HepG2 (cell line): ENCODE measurements around the gene C9orf43. TPM values are rescaled to one million over a fixed set of nuclear protein-coding genes. Genes with fewer than 3 reads are reported as not detected.

Source experiments
- FOSL2 ChIP-seq: sonication (generic); formaldehyde crosslinking; IDR thresholded peaks from 2 replicates; pipeline ENCODE4 v1.4.0; 2020; ENCODE audit warnings: missing genetic modification reagents
- HDAC1 ChIP-seq: sonication (generic); formaldehyde crosslinking; IDR thresholded peaks from 2 replicates; pipeline ENCODE4 v1.5.1; 2020; ENCODE audit warnings: mild to moderate bottlenecking, missing genetic modification reagents
- NFE2L2 ChIP-seq: fragments of 150-350 bp; IDR thresholded peaks from 2 replicates; pipeline ENCODE4 v1.6.1; 2014; ENCODE audit warnings: low read length
- PRDM4 ChIP-seq: sonication (generic); formaldehyde crosslinking; IDR thresholded peaks from 2 replicates; pipeline ENCODE4 v1.9.0; 2021; ENCODE audit warnings: missing genetic modification reagents, borderline replicate concordance
- RBM39 ChIP-seq: fragments of 200-400 bp; formaldehyde crosslinking; IDR thresholded peaks from one replicate; pipeline ENCODE4 v1.6.1; 2018; ENCODE audit warnings: antibody characterized with exemption, mild to moderate bottlenecking, low read depth, low read length; ENCODE audit not compliant: poor library complexity, severe bottlenecking
- RNF2 ChIP-seq: fragments of 450-650 bp; conservative IDR thresholded peaks from 2 replicates; pipeline ENCODE4 v1.6.1; 2016; ENCODE audit warnings: low read depth
- TCF12 ChIP-seq, 2 experiments: fragments of 450-650 bp in 1 of 2; sonication (generic) in 1 of 2; formaldehyde crosslinking in 1 of 2; IDR thresholded peaks; 2 replicates each; pipeline versions ENCODE4 v1.6.1 to v1.8.0; 2017 to 2022; ENCODE audit warnings: antibody characterized with exemption in 1 of 2, mild to moderate bottlenecking in 1 of 2, missing genetic modification reagents in 1 of 2, moderate library complexity in 1 of 2
- ZNF12 ChIP-seq: sonication (generic); formaldehyde crosslinking; IDR thresholded peaks from 2 replicates; pipeline ENCODE4 v1.5.0; 2020; ENCODE audit warnings: missing genetic modification reagents
- ZNF800 ChIP-seq: sonication (generic); formaldehyde crosslinking; IDR thresholded peaks from 2 replicates; pipeline ENCODE4 v1.4.0; 2020; ENCODE audit warnings: missing genetic modification reagents
- polyA plus RNA-seq, 8 experiments: library from polyadenylated mRNA; depleted of rRNA in 3 of 8; stranded (reverse) in 7 of 8; unstranded in 1 of 8; fragments of >200 nt; fragmentation: Illumina TruSeq in 4 of 8; extraction: Trizol in 4 of 8; gene quantifications; 2 replicates each; pipeline versions ENCODE4 v1.2.1 to v1.2.3, GENCODE V29; 2011 to 2016; ENCODE audit warnings: low read depth in 4 of 8, missing spikeins in 1 of 8, mixed read lengths in 1 of 8; ENCODE audit not compliant: insufficient read depth in 1 of 8
- total RNA-seq, 5 experiments: library from RNA; depleted of rRNA; stranded (reverse); fragments of >200 nt; fragmentation: Illumina TruSeq; extraction: Trizol; gene quantifications; 2 replicates each; pipeline ENCODE4 v1.2.3, GENCODE V29; 2016; ENCODE audit warnings: low read depth in 1 of 5
- TF ChIP-seq, protein P1 (sequence below): sonication (generic); formaldehyde crosslinking; IDR thresholded peaks from 2 replicates; pipeline ENCODE4 v1.4.0; 2020; ENCODE audit warnings: missing genetic modification reagents
- TF ChIP-seq, protein P2 (sequence below): sonication (generic); formaldehyde crosslinking; IDR thresholded peaks from 2 replicates; pipeline ENCODE4 v1.8.0; 2022; ENCODE audit warnings: mild to moderate bottlenecking, missing genetic modification reagents, borderline replicate concordance
- TF ChIP-seq, protein P3 (sequence below): IDR thresholded peaks from 2 replicates; pipeline ENCODE4 v1.6.1; 2016; ENCODE audit warnings: low read depth, control low read depth
- TF ChIP-seq, protein P4 (sequence below): sonication (generic); formaldehyde crosslinking; IDR thresholded peaks from 2 replicates; pipeline ENCODE4 v1.5.1; 2020; ENCODE audit warnings: missing genetic modification reagents, mild to moderate bottlenecking, borderline replicate concordance
- TF ChIP-seq, protein P5 (sequence below): sonication (generic); formaldehyde crosslinking; IDR thresholded peaks from 2 replicates; pipeline ENCODE4 v1.9.0; 2022; ENCODE audit warnings: low read depth, missing genetic modification reagents

Gene C9orf43
- total and polyA plus RNA-seq, 2 of the 13 experiments (the other 11 are each of a cell fraction or from before 2014, with no cell fraction given), result 0.24 to 0.31 TPM

GRCh38 chr9:113387560-113388230, 22.9 kb upstream of the C9orf43 start (continued):
- TF ChIP-seq, protein P1, sequence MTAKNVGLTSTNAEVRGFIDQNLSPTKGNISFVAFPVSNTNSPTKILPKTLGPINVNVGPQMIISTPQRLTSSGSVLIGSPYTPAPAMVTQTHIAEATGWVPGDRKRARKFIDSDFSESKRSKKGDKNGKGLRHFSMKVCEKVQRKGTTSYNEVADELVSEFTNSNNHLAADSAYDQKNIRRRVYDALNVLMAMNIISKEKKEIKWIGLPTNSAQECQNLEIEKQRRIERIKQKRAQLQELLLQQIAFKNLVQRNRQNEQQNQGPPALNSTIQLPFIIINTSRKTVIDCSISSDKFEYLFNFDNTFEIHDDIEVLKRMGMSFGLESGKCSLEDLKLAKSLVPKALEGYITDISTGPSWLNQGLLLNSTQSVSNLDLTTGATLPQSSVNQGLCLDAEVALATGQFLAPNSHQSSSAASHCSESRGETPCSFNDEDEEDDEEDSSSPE, result peak; percentile 30; the same call in 1 of the 2 replicates
- TF ChIP-seq, protein P2, sequence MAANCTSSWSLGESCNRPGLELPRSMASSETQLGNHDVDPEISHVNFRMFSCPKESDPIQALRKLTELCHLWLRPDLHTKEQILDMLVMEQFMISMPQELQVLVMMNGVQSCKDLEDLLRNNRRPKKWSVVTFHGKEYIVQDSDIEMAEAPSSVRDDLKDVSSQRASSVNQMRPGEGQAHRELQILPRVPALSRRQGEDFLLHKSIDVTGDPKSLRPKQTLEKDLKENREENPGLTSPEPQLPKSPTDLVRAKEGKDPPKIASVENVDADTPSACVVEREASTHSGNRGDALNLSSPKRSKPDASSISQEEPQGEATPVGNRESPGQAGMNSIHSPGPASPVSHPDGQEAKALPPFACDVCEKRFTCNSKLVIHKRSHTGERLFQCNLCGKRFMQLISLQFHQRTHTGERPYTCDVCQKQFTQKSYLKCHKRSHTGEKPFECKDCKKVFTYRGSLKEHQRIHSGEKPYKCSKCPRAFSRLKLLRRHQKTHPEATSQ (CRISPR knock-in tag), result peak; percentile 59; the same call in 1 of the 2 replicates
- TF ChIP-seq RNF2, result no peak
- TF ChIP-seq FOSL2, result peak; percentile 52
- TF ChIP-seq, protein P3, sequence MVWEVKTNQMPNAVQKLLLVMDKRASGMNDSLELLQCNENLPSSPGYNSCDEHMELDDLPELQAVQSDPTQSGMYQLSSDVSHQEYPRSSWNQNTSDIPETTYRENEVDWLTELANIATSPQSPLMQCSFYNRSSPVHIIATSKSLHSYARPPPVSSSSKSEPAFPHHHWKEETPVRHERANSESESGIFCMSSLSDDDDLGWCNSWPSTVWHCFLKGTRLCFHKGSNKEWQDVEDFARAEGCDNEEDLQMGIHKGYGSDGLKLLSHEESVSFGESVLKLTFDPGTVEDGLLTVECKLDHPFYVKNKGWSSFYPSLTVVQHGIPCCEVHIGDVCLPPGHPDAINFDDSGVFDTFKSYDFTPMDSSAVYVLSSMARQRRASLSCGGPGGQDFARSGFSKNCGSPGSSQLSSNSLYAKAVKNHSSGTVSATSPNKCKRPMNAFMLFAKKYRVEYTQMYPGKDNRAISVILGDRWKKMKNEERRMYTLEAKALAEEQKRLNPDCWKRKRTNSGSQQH (CRISPR knock-in tag), result peak; percentile 22; the same call in 1 of the 2 replicates
- TF ChIP-seq PRDM4, result no peak
- peak; percentile 53 for TF ChIP-seq RBM39
- TF ChIP-seq, protein P4, sequence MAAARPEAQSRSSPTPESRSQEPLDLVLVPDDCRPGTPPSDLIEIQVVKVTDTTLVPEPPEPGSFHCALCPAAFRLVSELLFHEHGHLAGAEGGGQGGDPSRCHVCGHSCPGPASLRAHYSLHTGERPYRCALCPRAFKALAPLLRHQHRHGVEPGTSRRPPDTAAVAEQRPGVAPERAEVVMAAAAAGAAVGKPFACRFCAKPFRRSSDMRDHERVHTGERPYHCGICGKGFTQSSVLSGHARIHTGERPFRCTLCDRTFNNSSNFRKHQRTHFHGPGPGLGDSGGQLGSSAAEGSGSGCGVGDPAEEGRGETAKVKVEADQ (CRISPR knock-in tag), result no peak
- no peak; the same call in 1 of the 2 replicates for TF ChIP-seq ZNF800 (CRISPR knock-in tag)
- TF ChIP-seq, protein P5, sequence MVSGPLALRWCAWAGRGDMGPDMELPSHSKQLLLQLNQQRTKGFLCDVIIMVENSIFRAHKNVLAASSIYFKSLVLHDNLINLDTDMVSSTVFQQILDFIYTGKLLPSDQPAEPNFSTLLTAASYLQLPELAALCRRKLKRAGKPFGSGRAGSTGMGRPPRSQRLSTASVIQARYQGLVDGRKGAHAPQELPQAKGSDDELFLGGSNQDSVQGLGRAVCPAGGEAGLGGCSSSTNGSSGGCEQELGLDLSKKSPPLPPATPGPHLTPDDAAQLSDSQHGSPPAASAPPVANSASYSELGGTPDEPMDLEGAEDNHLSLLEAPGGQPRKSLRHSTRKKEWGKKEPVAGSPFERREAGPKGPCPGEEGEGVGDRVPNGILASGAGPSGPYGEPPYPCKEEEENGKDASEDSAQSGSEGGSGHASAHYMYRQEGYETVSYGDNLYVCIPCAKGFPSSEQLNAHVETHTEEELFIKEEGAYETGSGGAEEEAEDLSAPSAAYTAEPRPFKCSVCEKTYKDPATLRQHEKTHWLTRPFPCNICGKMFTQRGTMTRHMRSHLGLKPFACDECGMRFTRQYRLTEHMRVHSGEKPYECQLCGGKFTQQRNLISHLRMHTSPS (CRISPR knock-in tag), result peak; percentile 88; the same call in 1 of the 2 replicates
- TF ChIP-seq ZNF12 (CRISPR knock-in tag), result peak; percentile 40; the same call in 1 of the 2 replicates
- TF ChIP-seq HDAC1 (CRISPR knock-in tag), result no peak; the same call in 1 of the 2 replicates
- TF ChIP-seq TCF12 (IDR thresholded peaks at IDR 0.05), result no peak
- TF ChIP-seq TCF12 (CRISPR knock-in tag; IDR thresholded peaks at IDR 0.05), result peak; percentile 61; the same call in 1 of the 2 replicates
- TF ChIP-seq NFE2L2, result no peak
